A549 (cell line): ENCODE results near the gene PARD3B.

ENCODE experiments used
- BHLHE40 ChIP-seq: IDR thresholded peaks from 2 replicates; pipeline ENCODE4 v1.6.1; 2012; ENCODE audit warnings: low read depth, low read length, inconsistent platforms
- CEBPB ChIP-seq, 2 experiments: fragments of >200 bp in 1 of 2; sonication (Bioruptor Twin) in 1 of 2; formaldehyde crosslinking in 1 of 2; IDR thresholded peaks; 2 replicates each; pipeline ENCODE4 v1.6.1; 2012 to 2016
- EP300 ChIP-seq, 2 experiments: fragments of >200 bp; sonication (Bioruptor Twin); formaldehyde crosslinking; IDR thresholded peaks; 2 replicates in 1 of 2; 3 replicates in 1 of 2; pipeline ENCODE4 v1.6.1; 2016 to 2017
- GATA3 ChIP-seq: IDR thresholded peaks from 2 replicates; pipeline ENCODE4 v1.6.1; 2012; ENCODE audit warnings: borderline replicate concordance
- HDAC2 ChIP-seq: fragments of 200-600 bp; sonication (generic); IDR thresholded peaks from 2 replicates; pipeline ENCODE4 v1.6.1; 2016
- JUN ChIP-seq, 2 experiments: fragments of >200 bp; sonication (Bioruptor Twin); formaldehyde crosslinking; IDR thresholded peaks; 2 replicates in 1 of 2; 3 replicates in 1 of 2; pipeline ENCODE4 v1.6.1; 2016 to 2017
- JUNB ChIP-seq: fragments of >200 bp; sonication (Bioruptor Twin); formaldehyde crosslinking; IDR thresholded peaks from 2 replicates; pipeline ENCODE4 v1.6.1; 2016
- MAFK ChIP-seq: fragments of 450-650 bp; IDR thresholded peaks from 2 replicates; pipeline ENCODE4 v1.6.1; 2014; ENCODE audit not compliant: partially characterized antibody
- MAX ChIP-seq: IDR thresholded peaks from 2 replicates; pipeline ENCODE4 v1.6.1; 2012
- NR3C1 ChIP-seq: fragments of >200 bp; sonication (Bioruptor Twin); formaldehyde crosslinking; IDR thresholded peaks from 3 replicates; pipeline ENCODE4 v1.6.1; 2017
- PHF8 ChIP-seq: fragments of 200-600 bp; sonication (generic); IDR thresholded peaks from 2 replicates; pipeline ENCODE4 v1.6.1; 2016; ENCODE audit warnings: low read depth, mild to moderate bottlenecking, antibody characterized with exemption, moderate library complexity, borderline replicate concordance
- POLR2A ChIP-seq: IDR thresholded peaks from 2 replicates; pipeline ENCODE4 v1.6.1; 2012; ENCODE audit warnings: mild to moderate bottlenecking, low read length
- REST ChIP-seq: fragments of 200-600 bp; sonication (generic); IDR thresholded peaks from 2 replicates; pipeline ENCODE4 v1.6.1; 2016; ENCODE audit warnings: antibody characterized with exemption, mild to moderate bottlenecking, moderate library complexity
- TF ChIP-seq, protein P1 (sequence below): fragments of >200 bp; sonication (Bioruptor Twin); formaldehyde crosslinking; IDR thresholded peaks from 3 replicates; pipeline ENCODE4 v1.5.1; 2016

GRCh38 chr2:205041472-205042130, 496.3 kb downstream of the PARD3B start:
- TF ChIP-seq EP300 (IDR thresholded peaks at IDR 0.05) (no peak), NR3C1 (no peak), POLR2A (no peak), MAX (no peak), HDAC2 (no peak), JUN (IDR thresholded peaks at IDR 0.05) (no peak), REST (no peak), PHF8 (no peak), CEBPB (IDR thresholded peaks at IDR 0.05) (no peak), MAFK (no peak), JUNB (no peak), BHLHE40 (no peak), GATA3 (no peak)
- TF ChIP-seq, protein P1, sequence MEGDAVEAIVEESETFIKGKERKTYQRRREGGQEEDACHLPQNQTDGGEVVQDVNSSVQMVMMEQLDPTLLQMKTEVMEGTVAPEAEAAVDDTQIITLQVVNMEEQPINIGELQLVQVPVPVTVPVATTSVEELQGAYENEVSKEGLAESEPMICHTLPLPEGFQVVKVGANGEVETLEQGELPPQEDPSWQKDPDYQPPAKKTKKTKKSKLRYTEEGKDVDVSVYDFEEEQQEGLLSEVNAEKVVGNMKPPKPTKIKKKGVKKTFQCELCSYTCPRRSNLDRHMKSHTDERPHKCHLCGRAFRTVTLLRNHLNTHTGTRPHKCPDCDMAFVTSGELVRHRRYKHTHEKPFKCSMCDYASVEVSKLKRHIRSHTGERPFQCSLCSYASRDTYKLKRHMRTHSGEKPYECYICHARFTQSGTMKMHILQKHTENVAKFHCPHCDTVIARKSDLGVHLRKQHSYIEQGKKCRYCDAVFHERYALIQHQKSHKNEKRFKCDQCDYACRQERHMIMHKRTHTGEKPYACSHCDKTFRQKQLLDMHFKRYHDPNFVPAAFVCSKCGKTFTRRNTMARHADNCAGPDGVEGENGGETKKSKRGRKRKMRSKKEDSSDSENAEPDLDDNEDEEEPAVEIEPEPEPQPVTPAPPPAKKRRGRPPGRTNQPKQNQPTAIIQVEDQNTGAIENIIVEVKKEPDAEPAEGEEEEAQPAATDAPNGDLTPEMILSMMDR: no peak
